K562 (cell line): ENCODE measurements around the gene VAC14. TPM values are rescaled to one million over a fixed set of nuclear protein-coding genes. Genes with fewer than 3 reads are reported as not detected.

ENCODE experiments used
- ATAC-seq: fragments of 200-7000 bp; cut with Tn5 transposase; 3 replicates; pipeline ENCODE4 v1.9.1; 2020; ENCODE audit warnings: moderate library complexity
- BruUV-seq: library from RNA; stranded (reverse); fragments of 400-500 nt; replicated peaks from 2 replicates; lab custom pipeline; 2021; lab: Mats Ljungman, UMichigan
- CTCF ChIA-PET: fragments of 300-600 bp; formaldehyde crosslinking; extraction: SDS; loops from one replicate; lab custom pipeline; 2021; ENCODE audit warnings: low intra/inter-chr PET ratio; lab: Yijun Ruan, JAX
- POLR2A ChIA-PET: fragments of 300-600, 350-650 bp; sonication (Branson Sonifier 250); formaldehyde crosslinking; extraction: SDS; loops from one replicate; lab custom pipeline; 2021; ENCODE audit warnings: antibody characterized with exemption, inconsistent platforms; lab: Yijun Ruan, JAX
- DNase-seq, 4 experiments: peaks; one replicate each; pipeline versions ENCODE4 v3.0.0 to v3.0.0-alpha.2; 2011 to 2018; ENCODE audit warnings: low spot score in 3 of 4, mixed read lengths in 3 of 4; ENCODE audit errors: extremely low read depth in 1 of 4
- FAIRE-seq: peaks from 2 replicates; lab custom pipeline; 2011; peaks lifted over from hg19 to GRCh38; lab: Jason Lieb, UNC
- H2AFZ ChIP-seq: 2 replicates; pipeline ENCODE4 v1.6.0; 2011; ENCODE audit warnings: low read depth, low read length, control low read depth, inconsistent platforms
- H3K27ac ChIP-seq: fragments of 200-600 bp; 3 replicates; pipeline ENCODE4 v1.8.0; 2011; ENCODE audit warnings: low read depth, mild to moderate bottlenecking, control low read depth, inconsistent platforms, low read length, moderate library complexity, mixed read lengths; ENCODE audit errors: extremely low read depth
- H3K27me3 ChIP-seq, 2 experiments: fragments of 300-600 bp in 1 of 2; 2 replicates in 1 of 2; 3 replicates in 1 of 2; pipeline versions ENCODE4 v1.6.0 to v1.8.0; 2011; ENCODE audit warnings: inconsistent platforms in 2 of 2, low read length in 2 of 2, mild to moderate bottlenecking in 1 of 2, mixed read lengths in 1 of 2, moderate library complexity in 1 of 2; ENCODE audit not compliant: control insufficient read depth in 2 of 2, insufficient read depth in 2 of 2
- H3K36me3 ChIP-seq: fragments of 300-600 bp; 3 replicates; pipeline ENCODE4 v1.8.0; 2011; ENCODE audit warnings: mild to moderate bottlenecking, low read length, inconsistent platforms; ENCODE audit not compliant: control insufficient read depth, insufficient read depth
- H3K4me1 ChIP-seq, 2 experiments: fragments of 200-600 bp in 1 of 2; replicated peaks in 1 of 2; 2 replicates in 1 of 2; 3 replicates in 1 of 2; pipeline versions ENCODE4 v1.5.1 to v1.8.0; 2011; ENCODE audit warnings: inconsistent platforms in 2 of 2, low read length in 2 of 2, mild to moderate bottlenecking in 1 of 2, mixed read lengths in 1 of 2, moderate library complexity in 1 of 2; ENCODE audit not compliant: control insufficient read depth in 2 of 2, insufficient read depth in 2 of 2
- H3K4me2 ChIP-seq: 2 replicates; pipeline ENCODE4 v1.6.1; 2011; ENCODE audit warnings: low read length, control low read depth, inconsistent platforms, mixed read lengths; ENCODE audit not compliant: insufficient read depth
- H3K4me3 ChIP-seq: fragments of 200-600 bp; sonication (generic), shearing (Covaris generic); 2 replicates; pipeline ENCODE4 v1.5.1; 2016; ENCODE audit warnings: control low read depth, inconsistent platforms
- H3K79me2 ChIP-seq: fragments of 200-600 bp; 3 replicates; pipeline ENCODE4 v1.8.0; 2011; ENCODE audit warnings: low read length, inconsistent platforms; ENCODE audit not compliant: control insufficient read depth, insufficient read depth
- H3K9ac ChIP-seq, 2 experiments: 2 replicates each; pipeline versions ENCODE4 v1.6.0 to v1.6.1; 2011; ENCODE audit warnings: low read depth in 2 of 2, low read length in 2 of 2, control low read depth in 1 of 2, inconsistent platforms in 1 of 2, mild to moderate bottlenecking in 1 of 2, mixed read lengths in 1 of 2; ENCODE audit not compliant: insufficient read depth in 1 of 2
- H3K9me1 ChIP-seq: one replicate; pipeline ENCODE4 v1.6.0; 2011; ENCODE audit warnings: inconsistent platforms, mild to moderate bottlenecking, low read length, moderate library complexity; ENCODE audit not compliant: control insufficient read depth, insufficient read depth
- H3K9me3 ChIP-seq: replicated peaks from 2 replicates; pipeline ENCODE4 v1.5.1; 2011; ENCODE audit warnings: low read depth, low read length, inconsistent platforms; ENCODE audit not compliant: control insufficient read depth, insufficient read depth
- H4K20me1 ChIP-seq: replicated peaks from 2 replicates; pipeline ENCODE4 v1.6.1; 2011; ENCODE audit warnings: low read length, inconsistent platforms, mixed read lengths; ENCODE audit not compliant: control insufficient read depth, insufficient read depth
- CBFB ChIP-seq: sonication (generic); formaldehyde crosslinking; IDR thresholded peaks from 2 replicates; pipeline ENCODE4 v1.4.0; 2020; ENCODE audit warnings: mild to moderate bottlenecking, missing genetic modification reagents
- CXXC5 ChIP-seq: fragments of 250-450 bp; sonication (Bioruptor Pico); IDR thresholded peaks from 2 replicates; pipeline ENCODE4 v1.8.0; 2022; ENCODE audit warnings: inconsistent platforms, mild to moderate bottlenecking, moderate library complexity
- HIVEP1 ChIP-seq: fragments of 250-450 bp; sonication (Bioruptor Pico); IDR thresholded peaks from 2 replicates; pipeline ENCODE4 v1.4.0; 2020; ENCODE audit warnings: mild to moderate bottlenecking
- HMGN3 ChIP-seq: IDR thresholded peaks from 2 replicates; pipeline ENCODE4 v1.6.1; 2011; ENCODE audit warnings: borderline replicate concordance, low read depth, mild to moderate bottlenecking, mixed read lengths, low read length; ENCODE audit not compliant: insufficient read length; ENCODE audit errors: extremely low read depth
- IFI16 ChIP-seq: fragments of 250-450 bp; sonication (Bioruptor Pico); IDR thresholded peaks from 2 replicates; pipeline ENCODE4 v2.1.2; 2022; ENCODE audit warnings: mild to moderate bottlenecking, inconsistent platforms
- ILK ChIP-seq: fragments of 450-650 bp; IDR thresholded peaks from 2 replicates; pipeline ENCODE4 v1.6.1; 2016; ENCODE audit warnings: missing genetic modification characterization, low read depth, mild to moderate bottlenecking, missing compliant biosample characterization, moderate library complexity, borderline replicate concordance
- KAT2B ChIP-seq: IDR thresholded peaks from one replicate; pipeline ENCODE4 v1.6.1; 2012; ENCODE audit warnings: low read depth, mild to moderate bottlenecking, control low read depth, inconsistent platforms, low read length, moderate library complexity
- KDM2B ChIP-seq: fragments of 250-450 bp; sonication (Bioruptor Pico); IDR thresholded peaks from 2 replicates; pipeline ENCODE4 v1.8.0; 2021; ENCODE audit warnings: mild to moderate bottlenecking, moderate library complexity
- NFIX ChIP-seq: fragments of 250-450 bp; sonication (Bioruptor Pico); IDR thresholded peaks from 2 replicates; pipeline ENCODE4 v1.4.0; 2020; ENCODE audit warnings: low read depth, mild to moderate bottlenecking, moderate library complexity
- POLR2B ChIP-seq: fragments of 450-650 bp; IDR thresholded peaks from 2 replicates; pipeline ENCODE4 v1.6.1; 2018; ENCODE audit warnings: low read depth; ENCODE audit not compliant: partially characterized antibody
- RAD21 ChIP-seq, 2 experiments: fragments of 250-450 bp in 1 of 2; fragments of 450-650 bp in 1 of 2; sonication (Bioruptor Pico) in 1 of 2; formaldehyde crosslinking in 1 of 2; IDR thresholded peaks in 1 of 2; conservative IDR thresholded peaks in 1 of 2; 2 replicates each; pipeline versions ENCODE4 v1.4.0 to v1.8.0; 2020 to 2022; ENCODE audit warnings: mild to moderate bottlenecking in 2 of 2, moderate library complexity in 1 of 2
- TBL1XR1 ChIP-seq, 2 experiments: IDR thresholded peaks; 2 replicates each; pipeline ENCODE4 v1.6.1; 2012; ENCODE audit warnings: improper control_type of control experiment in 2 of 2, low read length in 2 of 2, mild to moderate bottlenecking in 1 of 2
- XRCC4 ChIP-seq: IDR thresholded peaks from one replicate; pipeline ENCODE4 v1.6.1; 2011; ENCODE audit not compliant: insufficient read depth, insufficient read length; ENCODE audit errors: extremely low read depth
- ZBTB8A ChIP-seq: fragments of 450-650 bp; IDR thresholded peaks from 2 replicates; pipeline ENCODE4 v1.6.1; 2018; ENCODE audit warnings: mild to moderate bottlenecking, moderate library complexity; ENCODE audit not compliant: partially characterized antibody
- ZNF146 ChIP-seq: IDR thresholded peaks from one replicate; pipeline ENCODE4 v1.6.1; 2018; ENCODE audit warnings: missing compliant biosample characterization; ENCODE audit not compliant: unreplicated experiment
- ZNF41 ChIP-seq: fragments of 250-450 bp; sonication (Bioruptor Pico); conservative IDR thresholded peaks from 2 replicates; pipeline ENCODE4 v1.4.0; 2020; ENCODE audit warnings: mild to moderate bottlenecking
- ZNF644 ChIP-seq: fragments of 200-800 bp; sonication (Bioruptor generic); IDR thresholded peaks from 2 replicates; pipeline ENCODE4 v1.6.1; 2016; ENCODE audit warnings: low read depth, missing genetic modification characterization, missing compliant biosample characterization
- WGBS: fragments of 100-300 bp; shearing (Covaris generic); methylation state at CpG from one replicate; pipeline ENCODE4 v1.1.6; 2016; ENCODE audit warnings: low coverage, mixed read lengths; ENCODE audit not compliant: insufficient coverage; ENCODE audit errors: missing lambda C conversion rate; 5-methylcytosine and 5-hydroxymethylcytosine counted together
- in situ Hi-C: fragments of 300-500 bp; cut with MboI; formaldehyde crosslinking; loops from 4 replicates; pipeline ENCODE4 v1.15.0; 2018; ENCODE audit warnings: inconsistent platforms, mixed read lengths
- intact Hi-C: fragments of 100-400 bp; cut with micrococcal nuclease; formaldehyde crosslinking; loops from 2 replicates; pipeline ENCODE4 v1.14.2; 2022
- polyA plus RNA-seq, 8 experiments: library from polyadenylated mRNA; depleted of rRNA in 4 of 8; stranded (reverse) in 5 of 8; unstranded in 3 of 8; fragments of >200 nt; fragmentation: Nextera tagmentation in 2 of 8; fragmentation: Illumina TruSeq in 1 of 8; extraction: Ambion mirVana in 2 of 8; extraction: Trizol in 1 of 8; gene quantifications; 2 replicates each; pipeline versions ENCODE4 v1.2.1 to v1.2.3, GENCODE V29; 2011 to 2014; ENCODE audit warnings: inconsistent platforms in 1 of 8, missing spikeins in 1 of 8
- total RNA-seq, 7 experiments: library from RNA; depleted of rRNA in 6 of 7; stranded (reverse); fragments of >200 nt in 6 of 7; fragmentation: Illumina TruSeq in 2 of 7; extraction: Trizol in 2 of 7; gene quantifications; 2 replicates each; pipeline versions ENCODE4 v1.2.1 to v1.2.3, GENCODE V29; 2011 to 2021; ENCODE audit warnings: low replicate concordance in 1 of 7
- TF ChIP-seq, protein P1 (sequence below): sonication (generic); formaldehyde crosslinking; IDR thresholded peaks from 2 replicates; pipeline ENCODE4 v1.9.0; 2022; ENCODE audit warnings: mild to moderate bottlenecking, missing genetic modification reagents
- TF ChIP-seq, protein P2 (sequence below): sonication (generic); formaldehyde crosslinking; IDR thresholded peaks from 2 replicates; pipeline ENCODE4 v1.8.0; 2023; ENCODE audit warnings: mild to moderate bottlenecking, missing genetic modification reagents

Gene VAC14
- total and polyA plus RNA-seq, 9 of the 15 experiments (the other 6 are each of a cell fraction or from before 2014, with no cell fraction given) = 1.3 to 41.6 (median 26.6) TPM

DNA sequence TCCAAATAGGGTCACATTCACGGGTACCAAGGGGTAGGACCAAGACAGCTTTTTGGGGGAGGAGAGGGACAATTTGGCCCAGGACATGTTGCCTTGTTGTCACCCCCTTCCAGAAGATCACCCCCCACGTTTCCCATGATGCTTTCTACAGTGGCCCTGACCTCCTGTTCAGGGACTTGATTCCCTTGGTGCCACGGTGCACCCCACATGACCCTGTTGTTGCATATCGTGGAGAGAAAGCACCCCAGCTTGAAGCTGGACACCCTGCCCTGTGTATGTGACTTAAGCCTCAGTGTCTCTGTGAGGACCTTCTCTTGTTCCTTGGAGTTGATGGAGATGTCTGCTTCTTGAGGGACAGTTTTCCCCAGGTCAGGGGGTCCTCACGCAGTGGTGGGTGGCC, 142.0 kb downstream of the VAC14 start (continued):
- TF ChIP-seq RAD21 (CRISPR knock-in tag; conservative IDR thresholded peaks at IDR 0.05 in 1 of 2, IDR thresholded peaks at IDR 0.05 in 1 of 2) = no peak
- TF ChIP-seq XRCC4 = no peak

DNA sequence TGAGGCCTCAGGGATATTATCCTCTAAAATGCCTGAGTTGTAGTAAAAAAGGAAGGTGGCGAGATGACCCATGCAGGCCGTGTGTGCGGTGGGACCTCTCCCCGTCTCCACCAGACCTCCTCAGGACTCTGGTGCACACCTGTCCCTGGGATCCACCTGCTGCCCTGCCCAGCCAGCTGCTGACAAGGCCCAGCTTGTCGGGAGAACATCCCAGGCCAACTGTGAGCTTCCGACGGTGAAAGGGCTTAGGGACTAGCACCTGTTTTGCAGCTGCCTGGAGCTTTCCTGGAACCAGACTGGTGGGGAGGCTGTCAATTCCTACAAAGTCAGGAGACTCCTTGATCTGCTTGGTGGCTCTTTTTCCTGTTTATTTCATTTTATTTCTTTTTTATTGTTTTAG, 143.0 kb downstream of the VAC14 start:
- Histone ChIP-seq H3K9ac (no peak overlapping the region), H3K27ac (no peak overlapping the region), H3K36me3 (peaks cover 2% of the 10 kb centered on the region; the same call in 1 of the 3 replicates), H3K4me3 (no peak overlapping the region), H2AFZ (no peak overlapping the region), H3K27me3 (no peaks in the 10 kb centered on the region), H3K9me3 (no peaks in the 10 kb centered on the region), H3K4me1 (peaks cover 6 to 44% of the 10 kb centered on the region in 2 experiments), H3K9me1 (no peaks in the 10 kb centered on the region), H4K20me1 (no peaks in the 10 kb centered on the region), H3K4me2 (no peak overlapping the region), H3K79me2 (no peaks in the 10 kb centered on the region)
- WGBS = 51% methylated on average over 6 of the region's 7 CpGs
- FAIRE-seq (no peak), DNase-seq (no peak), ATAC-seq (no peak)
- intact Hi-C loops = loop anchor here (10.0 kb wide), 1 partner anchor 133 kb away; the partner anchor contains the start of genes COG4 and SF3B3
- BruUV-seq = no TSS peak
- POLR2A ChIA-PET = interaction anchor here (0.5 to 0.7 kb wide), 2 partner anchors 17 to 501 kb away, joined by 3 to 4 read pairs; no protein-coding TSS in a partner anchor
- CTCF ChIA-PET = no interaction called here
- in situ Hi-C loops = no loop called here
- TF ChIP-seq HMGN3 (no peak), ZBTB8A (no peak), ZNF644 (tag) (no peak), NFIX (no peak), POLR2B (no peak), ILK (tag) (no peak), ZNF146 (CRISPR knock-in tag) (no peak), HIVEP1 (CRISPR knock-in tag) (no peak), KAT2B (no peak), TBL1XR1 (IDR thresholded peaks at IDR 0.05; ENCODE audit: low read length in 2 of 2) (no peak), CXXC5 (no peak), KDM2B (CRISPR knock-in tag) (no peak), IFI16 (CRISPR knock-in tag) (no peak), CBFB (CRISPR knock-in tag) (no peak), ZNF41 (CRISPR knock-in tag) (no peak)
- TF ChIP-seq, protein P1, sequence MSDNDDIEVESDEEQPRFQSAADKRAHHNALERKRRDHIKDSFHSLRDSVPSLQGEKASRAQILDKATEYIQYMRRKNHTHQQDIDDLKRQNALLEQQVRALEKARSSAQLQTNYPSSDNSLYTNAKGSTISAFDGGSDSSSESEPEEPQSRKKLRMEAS = no peak
- TF ChIP-seq, protein P2, sequence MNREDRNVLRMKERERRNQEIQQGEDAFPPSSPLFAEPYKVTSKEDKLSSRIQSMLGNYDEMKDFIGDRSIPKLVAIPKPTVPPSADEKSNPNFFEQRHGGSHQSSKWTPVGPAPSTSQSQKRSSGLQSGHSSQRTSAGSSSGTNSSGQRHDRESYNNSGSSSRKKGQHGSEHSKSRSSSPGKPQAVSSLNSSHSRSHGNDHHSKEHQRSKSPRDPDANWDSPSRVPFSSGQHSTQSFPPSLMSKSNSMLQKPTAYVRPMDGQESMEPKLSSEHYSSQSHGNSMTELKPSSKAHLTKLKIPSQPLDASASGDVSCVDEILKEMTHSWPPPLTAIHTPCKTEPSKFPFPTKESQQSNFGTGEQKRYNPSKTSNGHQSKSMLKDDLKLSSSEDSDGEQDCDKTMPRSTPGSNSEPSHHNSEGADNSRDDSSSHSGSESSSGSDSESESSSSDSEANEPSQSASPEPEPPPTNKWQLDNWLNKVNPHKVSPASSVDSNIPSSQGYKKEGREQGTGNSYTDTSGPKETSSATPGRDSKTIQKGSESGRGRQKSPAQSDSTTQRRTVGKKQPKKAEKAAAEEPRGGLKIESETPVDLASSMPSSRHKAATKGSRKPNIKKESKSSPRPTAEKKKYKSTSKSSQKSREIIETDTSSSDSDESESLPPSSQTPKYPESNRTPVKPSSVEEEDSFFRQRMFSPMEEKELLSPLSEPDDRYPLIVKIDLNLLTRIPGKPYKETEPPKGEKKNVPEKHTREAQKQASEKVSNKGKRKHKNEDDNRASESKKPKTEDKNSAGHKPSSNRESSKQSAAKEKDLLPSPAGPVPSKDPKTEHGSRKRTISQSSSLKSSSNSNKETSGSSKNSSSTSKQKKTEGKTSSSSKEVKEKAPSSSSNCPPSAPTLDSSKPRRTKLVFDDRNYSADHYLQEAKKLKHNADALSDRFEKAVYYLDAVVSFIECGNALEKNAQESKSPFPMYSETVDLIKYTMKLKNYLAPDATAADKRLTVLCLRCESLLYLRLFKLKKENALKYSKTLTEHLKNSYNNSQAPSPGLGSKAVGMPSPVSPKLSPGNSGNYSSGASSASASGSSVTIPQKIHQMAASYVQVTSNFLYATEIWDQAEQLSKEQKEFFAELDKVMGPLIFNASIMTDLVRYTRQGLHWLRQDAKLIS = no peak
